ENCODE measurements around the gene TPPP3. TPM values are rescaled to one million over a fixed set of nuclear protein-coding genes. Genes with fewer than 3 reads are reported as not detected.
A peak's percentile ranks its signal among the peaks of the same experiment; 100 is the strongest.

The TPPP3 gene
- total RNA-seq, 4 donors from 2014 or later: 32.0 to 116 (median 41.3) TPM

GRCh38 chr16:67404740-67405226, 11.5 kb upstream of the TPPP3 start:
- intact Hi-C loops (cut with DNase I): no loop called here
- H3K4me3 ChIP-seq: no peak overlapping the region
- WGBS: 93% methylated on average over 5 of the region's 5 CpGs
- no peaks in the 10 kb centered on the region for H3K27me3 ChIP-seq
- DNase-seq (ENCODE audit: extremely low spot score): no peak
- peaks cover 18 to 25% (median 21%) of the 10 kb centered on the region in 4 donors for H3K4me1 ChIP-seq
- no peak for TF ChIP-seq EP300 (IDR thresholded peaks at IDR 0.05)
- TF ChIP-seq POLR2A (IDR thresholded peaks at IDR 0.05; ENCODE audit: low read depth): no peak
- TF ChIP-seq CTCF (IDR thresholded peaks at IDR 0.05): no peak
- TF ChIP-seq POLR2AphosphoS5 (IDR thresholded peaks at IDR 0.05): no peak
- H3K27ac ChIP-seq (replicated peaks in 1 of 4): no peak overlapping the region
- peaks cover 0 to 23% (median 0%) of the 10 kb centered on the region in 4 donors for H3K36me3 ChIP-seq
- H3K9me3 ChIP-seq: no peaks in the 10 kb centered on the region

- WGBS: 84% methylated on average over 11 of the region's 12 CpGs
- H3K4me1 ChIP-seq: peaks cover 23 to 32% (median 28%) of the 10 kb centered on the region in 4 donors
- intact Hi-C loops (cut with DNase I): no loop called here
- no peak for TF ChIP-seq POLR2A (IDR thresholded peaks at IDR 0.05; ENCODE audit: low read depth)
- no peak for TF ChIP-seq EP300 (IDR thresholded peaks at IDR 0.05)
- no peak for TF ChIP-seq CTCF (IDR thresholded peaks at IDR 0.05)
- TF ChIP-seq POLR2AphosphoS5 (IDR thresholded peaks at IDR 0.05): no peak
- peaks cover 0 to 18% (median 0%) of the 10 kb centered on the region in 4 donors for H3K36me3 ChIP-seq
- H3K27ac ChIP-seq (replicated peaks in 1 of 4): no peak overlapping the region
- no peaks in the 10 kb centered on the region for H3K27me3 ChIP-seq
- H3K4me3 ChIP-seq: no peak overlapping the region
- DNase-seq (ENCODE audit: extremely low spot score): no peak
- no peaks in the 10 kb centered on the region for H3K9me3 ChIP-seq
Measured at GRCh38 chr16:67403976-67404555, 10.8 kb upstream of the TPPP3 start.

DNA sequence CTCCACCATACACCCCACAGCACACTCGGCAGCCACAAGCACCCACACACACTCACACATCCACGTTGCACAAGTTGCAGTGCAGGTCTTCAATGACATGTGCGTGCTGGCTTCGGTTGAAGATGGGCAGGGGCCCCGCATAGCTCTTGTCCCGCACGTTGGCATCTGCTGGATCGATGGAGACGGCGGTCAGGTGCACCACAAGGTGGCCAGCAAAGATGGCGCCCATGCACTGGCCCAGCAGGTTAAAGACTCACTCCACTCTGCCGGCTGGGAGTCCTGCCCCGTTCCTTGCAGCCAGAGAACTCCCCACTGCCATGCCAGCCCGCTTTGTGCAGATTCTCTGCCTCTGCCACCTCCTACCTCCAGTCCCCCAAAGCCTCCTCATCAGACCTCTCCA, 7.6 kb upstream of the TPPP3 start:
- H3K9me3 ChIP-seq: no peaks in the 10 kb centered on the region
- peaks cover 0 to 13% (median 0%) of the 10 kb centered on the region in 4 donors for H3K36me3 ChIP-seq
- 96% methylated on average over 14 of the region's 14 CpGs for WGBS
- peaks cover 35 to 46% (median 44%) of the 10 kb centered on the region in 4 donors for H3K4me1 ChIP-seq
- TF ChIP-seq EP300 (IDR thresholded peaks at IDR 0.05) (no peak), CTCF (IDR thresholded peaks at IDR 0.05) (no peak), POLR2A (IDR thresholded peaks at IDR 0.05; ENCODE audit: low read depth) (no peak), POLR2AphosphoS5 (IDR thresholded peaks at IDR 0.05) (no peak)
- intact Hi-C loops (cut with DNase I): no loop called here
- no peak overlapping the region for H3K4me3 ChIP-seq
- no peak for DNase-seq (ENCODE audit: extremely low spot score)
- H3K27me3 ChIP-seq: no peaks in the 10 kb centered on the region
- H3K27ac ChIP-seq (replicated peaks in 1 of 4): no peak overlapping the region

- Histone ChIP-seq H3K36me3 (peaks cover 0 to 11% (median 0%) of the 10 kb centered on the region in 4 donors), H3K9me3 (no peaks in the 10 kb centered on the region), H3K4me3 (peak overlapping the region in 2 of 4 donors; percentile 11 to 25), H3K4me1 (peaks cover 36 to 51% (median 48%) of the 10 kb centered on the region in 4 donors), H3K27ac (replicated peaks in 1 of 4) (no peak overlapping the region), H3K27me3 (no peaks in the 10 kb centered on the region)
- intact Hi-C loops (cut with DNase I): no loop called here
- 68% methylated on average over 14 of the region's 19 CpGs for WGBS
- DNase-seq (ENCODE audit: extremely low spot score): no peak
- TF ChIP-seq POLR2AphosphoS5 (IDR thresholded peaks at IDR 0.05) (no peak), CTCF (IDR thresholded peaks at IDR 0.05) (peak in 1 of 3 experiments; percentile 5)
Measured at GRCh38 chr16:67399749-67400704, 6.7 kb upstream of the TPPP3 start.

Measured in esophagus muscularis mucosa (tissue), 4 donors.